ENCODE results near the gene HPS1. TPM values are rescaled to one million over a fixed set of nuclear protein-coding genes. Genes with fewer than 3 reads are reported as not detected.

Gene HPS1
- total and polyA plus RNA-seq, 2 of the 4 experiments (the other 2 are of a cell fraction): 14.0 to 55.2 TPM

DNA sequence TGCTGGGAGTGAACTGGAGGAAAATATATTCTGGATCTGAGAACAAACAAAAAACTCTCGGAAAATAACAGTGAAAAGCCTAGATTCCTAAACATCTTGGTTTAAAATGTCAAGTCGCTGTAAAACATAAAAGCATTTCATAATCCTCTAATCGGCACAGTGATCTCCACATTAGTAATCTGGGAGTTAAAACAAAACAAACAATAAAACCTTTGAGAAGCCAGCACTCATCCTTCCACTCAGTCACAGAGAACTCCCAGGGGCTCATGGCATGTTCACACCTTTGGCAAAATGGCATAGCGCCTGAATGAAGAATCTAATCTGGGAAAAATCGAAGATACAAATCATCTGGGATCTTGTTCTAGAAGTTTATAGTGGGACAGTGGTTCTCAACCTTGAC lies 24.1 kb upstream of the HPS1 start:
- no peak overlapping the region for H3K23ac ChIP-seq (ENCODE audit: low read depth, low read length)
- intact Hi-C loops (cut with micrococcal nuclease) (no loop called here), dilution Hi-C loops (cut with HindIII; ENCODE audit: low sequenced_read_pairs, unreplicated experiment) (no loop called here), in situ Hi-C loops (cut with MboI; ENCODE audit: low sequenced_read_pairs) (no loop called here)
- H4K8ac ChIP-seq (ENCODE audit: low read depth in 2 of 2, low read length in 2 of 2): no peak overlapping the region
- no peak overlapping the region for H2AK5ac ChIP-seq (ENCODE audit: low read depth, low read length)
- H3K27me3 ChIP-seq (ENCODE audit: control insufficient read depth, insufficient read depth, low read length): peaks cover 21% of the 10 kb centered on the region
- no peak overlapping the region for H3K27ac ChIP-seq (ENCODE audit: insufficient read depth, low read length)
- no peak overlapping the region for H2BK20ac ChIP-seq (ENCODE audit: low read depth, low read length)
- no peaks in the 10 kb centered on the region for H4K20me1 ChIP-seq (ENCODE audit: insufficient read depth, low read length)
- no peak overlapping the region for H3K4ac ChIP-seq (ENCODE audit: low read depth, low read length)
- no peak overlapping the region for H2BK15ac ChIP-seq (ENCODE audit: low read depth, low read length)
- no peaks in the 10 kb centered on the region for H3K4me1 ChIP-seq (ENCODE audit: control insufficient read depth, insufficient read depth, low read length)
- no peak overlapping the region for H4K91ac ChIP-seq (ENCODE audit: insufficient read depth, low read depth, low read length)
- no peak overlapping the region for H4K5ac ChIP-seq (ENCODE audit: low read depth, low read length)
- no CpG with 5 or more reads among the region's 5 CpGs for WGBS, 2 experiments (ENCODE audit: extremely low coverage in 2 of 2, insufficient read length in 1 of 2)
- ChIA-PET POLR2A (ENCODE audit: unreplicated experiment) (no interaction called here), CTCF (no interaction called here)
- no peaks in the 10 kb centered on the region for H3K9me1 ChIP-seq (ENCODE audit: insufficient read depth, low read length)
- no peak overlapping the region for H3K9ac ChIP-seq (ENCODE audit: low read depth, low read length)
- H3K14ac ChIP-seq (replicated peaks; ENCODE audit: low read depth, low read length): no peak overlapping the region
- H3K18ac ChIP-seq (ENCODE audit: low read depth, low read length): no peak overlapping the region
- H3K4me2 ChIP-seq (ENCODE audit: low read depth, low read length): no peak overlapping the region
- no peak overlapping the region for H2AFZ ChIP-seq (replicated peaks; ENCODE audit: low read length, poor library complexity)
- H3K36me3 ChIP-seq (ENCODE audit: control insufficient read depth, insufficient read depth, low read length): no peaks in the 10 kb centered on the region
- H3K56ac ChIP-seq (ENCODE audit: extremely low read depth, insufficient read depth, low read length): no peak overlapping the region
- no peaks in the 10 kb centered on the region for H3K9me3 ChIP-seq (ENCODE audit: control insufficient read depth, insufficient read depth, low read length)
- H3K79me1 ChIP-seq (ENCODE audit: low read depth in 1 of 2, low read length in 2 of 2): no peaks in the 10 kb centered on the region
- no peak overlapping the region for H2BK5ac ChIP-seq (ENCODE audit: low read depth, low read length, poor library complexity, severe bottlenecking)
- ATAC-seq (ENCODE audit: low read depth) (no peak), DNase-seq (no peak)
- no peak overlapping the region for H2AK9ac ChIP-seq (replicated peaks; ENCODE audit: low read depth, low read length, poor library complexity)
- no peak overlapping the region for H3K4me3 ChIP-seq (ENCODE audit: insufficient read depth, low read depth, low read length)
- no TSS peak for BruUV-seq (replicated peaks)
- no peak for TF ChIP-seq RFX5 (IDR thresholded peaks at IDR 0.05; ENCODE audit: low read depth, low read length)
- no peak for TF ChIP-seq MAFK (IDR thresholded peaks at IDR 0.05; ENCODE audit: low read depth, low read length)
- TF ChIP-seq FOS (IDR thresholded peaks at IDR 0.05; ENCODE audit: low read depth, low read length): no peak
- TF ChIP-seq SMC3 (IDR thresholded peaks at IDR 0.05; ENCODE audit: low read depth, low read length): no peak
- no peak for TF ChIP-seq CEBPB (IDR thresholded peaks at IDR 0.05; ENCODE audit: low read depth, low read length)
- TF ChIP-seq RAD21 (IDR thresholded peaks at IDR 0.05; ENCODE audit: low read length): no peak
- TF ChIP-seq CHD1 (IDR thresholded peaks at IDR 0.05; ENCODE audit: low read depth, low read length): no peak
- no peak for TF ChIP-seq MAZ (IDR thresholded peaks at IDR 0.05; ENCODE audit: borderline replicate concordance, low read depth, low read length)
- no peak for TF ChIP-seq NFE2L2 (IDR thresholded peaks at IDR 0.05; ENCODE audit: low read depth, low read length)
- no peak for TF ChIP-seq BHLHE40 (IDR thresholded peaks at IDR 0.05; ENCODE audit: low read depth, low read length)
- no peak overlapping the region for H2BK120ac ChIP-seq (ENCODE audit: low read depth, low read length)

Data from IMR-90 (cell line).